HCT116 (cell line): ENCODE data around the gene BBS10. TPM values are rescaled to one million over a fixed set of nuclear protein-coding genes. Genes with fewer than 3 reads are reported as not detected.

ENCODE experiments used
- ATAC-seq: fragments of 200-7000 bp; cut with Tn5 transposase; 2 replicates; pipeline ENCODE4 v1.9.1; 2020; ENCODE audit warnings: mild to moderate bottlenecking, moderate library complexity
- BruUV-seq: library from RNA; stranded (reverse); fragments of 400-500 nt; replicated peaks from 2 replicates; lab custom pipeline; 2021; lab: Mats Ljungman, UMichigan
- CTCF ChIA-PET: fragments of 300-600 bp; sonication (Branson Sonifier 250); formaldehyde crosslinking; loops from one replicate; lab custom pipeline; 2021; ENCODE audit warnings: antibody characterized with exemption; lab: Charles Lee
- POLR2A ChIA-PET: fragments of 300-600, 350-600 bp; sonication (Branson Sonifier 250); formaldehyde crosslinking; loops from one replicate; lab custom pipeline; 2021; ENCODE audit warnings: antibody characterized with exemption; lab: Charles Lee
- RAD21 ChIA-PET, 2 experiments: fragments of 300-600 bp; sonication (Branson Sonifier 250); formaldehyde crosslinking; loops; one replicate each; lab custom pipeline; 2023; ENCODE audit warnings: low total read pairs in 2 of 2; ENCODE audit not compliant: uncharacterized antibody in 2 of 2, unreplicated experiment in 2 of 2, low non-redundant PET in 1 of 2; lab: Charles Lee
- DNase-seq: peaks from one replicate; pipeline ENCODE4 v3.0.0-alpha.2; 2010; ENCODE audit warnings: low read depth, low spot score
- H2AFZ ChIP-seq: fragments of 200-600 bp; shearing (Covaris generic), sonication (generic); 2 replicates; pipeline ENCODE4 v1.6.1; 2017; ENCODE audit warnings: low read depth, mixed run types, mixed read lengths, antibody characterized with exemption, low read length; ENCODE audit not compliant: poor library complexity, severe bottlenecking
- H3K27ac ChIP-seq: 2 replicates; pipeline ENCODE4 v1.5.1; 2012; ENCODE audit warnings: low read depth, low read length
- H3K27me3 ChIP-seq: fragments of 200-600 bp; sonication (generic); 2 replicates; pipeline ENCODE4 v1.6.1; 2016; ENCODE audit warnings: mixed run types, low read length, mixed read lengths; ENCODE audit not compliant: insufficient read depth
- H3K36me3 ChIP-seq, 2 experiments: fragments of 200-500 bp in 1 of 2; fragments of 200-600 bp in 1 of 2; sonication (Bioruptor generic) in 1 of 2; sonication (generic) in 1 of 2; 2 replicates each; pipeline versions ENCODE4 v1.5.1 to v1.6.1; 2014 to 2016; ENCODE audit warnings: low read length in 2 of 2, inconsistent platforms in 1 of 2, mixed read lengths in 1 of 2, mixed run types in 1 of 2; ENCODE audit not compliant: insufficient read depth in 2 of 2, control insufficient read depth in 1 of 2
- H3K4me1 ChIP-seq, 2 experiments: fragments of 200-600 bp in 1 of 2; sonication (generic) in 1 of 2; 2 replicates each; pipeline versions ENCODE4 v1.5.1 to v1.6.1; 2012 to 2017; ENCODE audit warnings: low read length in 2 of 2, inconsistent platforms in 1 of 2, mild to moderate bottlenecking in 1 of 2, mixed read lengths in 1 of 2, mixed run types in 1 of 2, moderate library complexity in 1 of 2; ENCODE audit not compliant: insufficient read depth in 2 of 2, control insufficient read depth in 1 of 2
- H3K4me2 ChIP-seq: fragments of 200-600 bp; sonication (generic); 2 replicates; pipeline ENCODE4 v1.6.1; 2017; ENCODE audit warnings: mixed run types, low read length, mixed read lengths
- H3K4me3 ChIP-seq, 2 experiments: fragments of 200-600 bp in 1 of 2; sonication (generic) in 1 of 2; replicated peaks in 1 of 2; 2 replicates each; pipeline ENCODE4 v1.5.1; 2011 to 2016; ENCODE audit warnings: low read length in 2 of 2, control low read depth in 1 of 2, low read depth in 1 of 2, mild to moderate bottlenecking in 1 of 2, mixed read lengths in 1 of 2, mixed run types in 1 of 2
- H3K79me2 ChIP-seq: fragments of 200-600 bp; sonication (generic); 2 replicates; pipeline ENCODE4 v1.6.1; 2017; ENCODE audit warnings: mild to moderate bottlenecking, mixed run types, low read length, moderate library complexity, mixed read lengths; ENCODE audit not compliant: insufficient read depth
- H3K9ac ChIP-seq: fragments of 200-600 bp; sonication (generic); 2 replicates; pipeline ENCODE4 v1.6.1; 2016; ENCODE audit warnings: low read length, mixed read lengths
- H3K9me2 ChIP-seq: fragments of 200-600 bp; sonication (generic), shearing (Covaris generic); 2 replicates; pipeline ENCODE4 v1.6.1; 2017; ENCODE audit warnings: mixed run types, mild to moderate bottlenecking, moderate library complexity; ENCODE audit not compliant: insufficient read depth
- H3K9me3 ChIP-seq, 2 experiments: fragments of 200-500 bp in 1 of 2; fragments of 200-600 bp in 1 of 2; sonication (Bioruptor generic) in 1 of 2; sonication (generic) in 1 of 2; 2 replicates each; pipeline ENCODE4 v1.6.1; 2014 to 2017; ENCODE audit warnings: low read length in 2 of 2, mixed read lengths in 2 of 2, inconsistent platforms in 1 of 2, low read depth in 1 of 2, mild to moderate bottlenecking in 1 of 2, mixed run types in 1 of 2, moderate library complexity in 1 of 2; ENCODE audit not compliant: control insufficient read depth in 1 of 2, insufficient read depth in 1 of 2
- H4K20me1 ChIP-seq: fragments of 200-600 bp; sonication (generic), shearing (Covaris generic); 2 replicates; pipeline ENCODE4 v1.6.1; 2017; ENCODE audit warnings: mixed run types, mild to moderate bottlenecking, moderate library complexity; ENCODE audit not compliant: insufficient read depth
- ATF3 ChIP-seq: IDR thresholded peaks from 2 replicates; pipeline ENCODE4 v1.6.1; 2012
- CBX3 ChIP-seq: IDR thresholded peaks from 2 replicates; pipeline ENCODE4 v1.6.1; 2012; ENCODE audit warnings: low read depth
- CEBPB ChIP-seq: IDR thresholded peaks from 2 replicates; pipeline ENCODE4 v1.6.1; 2012; ENCODE audit warnings: low read depth
- CTCF ChIP-seq, 3 experiments: fragments of 200-600 bp in 1 of 3; sonication (generic) in 1 of 3; IDR thresholded peaks in 2 of 3; conservative IDR thresholded peaks in 1 of 3; 2 replicates each; pipeline ENCODE4 v1.5.1; 2012 to 2017; ENCODE audit warnings: low read depth in 2 of 3, low read length in 2 of 3, antibody characterized with exemption in 1 of 3, borderline replicate concordance in 1 of 3, control low read depth in 1 of 3, mild to moderate bottlenecking in 1 of 3, mixed read lengths in 1 of 3, mixed run types in 1 of 3, moderate library complexity in 1 of 3; ENCODE audit not compliant: insufficient read depth in 1 of 3
- EGR1 ChIP-seq: IDR thresholded peaks from 2 replicates; pipeline ENCODE4 v1.6.1; 2012; ENCODE audit warnings: low read depth
- EZH2 ChIP-seq: fragments of 200-600 bp; sonication (generic); IDR thresholded peaks from 2 replicates; pipeline ENCODE4 v1.6.1; 2017; ENCODE audit warnings: antibody characterized with exemption, mixed run types
- EZH2phosphoT487 ChIP-seq: fragments of 200-600 bp; IDR thresholded peaks from 2 replicates; pipeline ENCODE4 v1.6.1; 2018; ENCODE audit warnings: antibody characterized with exemption, borderline replicate concordance
- FOSL1 ChIP-seq: IDR thresholded peaks from 2 replicates; pipeline ENCODE4 v1.6.1; 2012; ENCODE audit warnings: low read depth
- JUND ChIP-seq: IDR thresholded peaks from 2 replicates; pipeline ENCODE4 v1.6.1; 2012
- MAX ChIP-seq: IDR thresholded peaks from 2 replicates; pipeline ENCODE4 v1.6.1; 2012
- POLR2A ChIP-seq: IDR thresholded peaks from 2 replicates; pipeline ENCODE4 v1.7.0; 2011; ENCODE audit warnings: borderline replicate concordance; ENCODE audit not compliant: insufficient read depth, insufficient read length; ENCODE audit errors: extremely low read depth
- POLR2AphosphoS5 ChIP-seq: IDR thresholded peaks from 2 replicates; pipeline ENCODE4 v1.6.1; 2011; ENCODE audit warnings: mild to moderate bottlenecking, low read depth, low read length, moderate library complexity
- RAD21 ChIP-seq: IDR thresholded peaks from 2 replicates; pipeline ENCODE4 v1.6.1; 2012; ENCODE audit warnings: low read depth, mild to moderate bottlenecking
- SIN3A ChIP-seq: IDR thresholded peaks from 2 replicates; pipeline ENCODE4 v1.6.1; 2012; ENCODE audit warnings: low read depth
- SP1 ChIP-seq: IDR thresholded peaks from 2 replicates; pipeline ENCODE4 v1.6.1; 2012; ENCODE audit warnings: low read depth
- SRF ChIP-seq: IDR thresholded peaks from 2 replicates; pipeline ENCODE4 v1.6.1; 2012; ENCODE audit warnings: low read depth
- TCF7L2 ChIP-seq: IDR thresholded peaks from 2 replicates; pipeline ENCODE4 v1.7.0; 2011; ENCODE audit warnings: borderline replicate concordance, inconsistent platforms; ENCODE audit not compliant: insufficient read depth, insufficient read length; ENCODE audit errors: extremely low read depth
- ZBTB33 ChIP-seq: IDR thresholded peaks from 2 replicates; pipeline ENCODE4 v1.6.1; 2011; ENCODE audit warnings: mild to moderate bottlenecking, low read length, moderate library complexity; ENCODE audit not compliant: insufficient replicate concordance; ENCODE audit errors: extremely low read depth
- ZFX ChIP-seq: fragments of 450-650 bp; IDR thresholded peaks from 2 replicates; pipeline ENCODE4 v1.6.1; 2017
- ZNF274 ChIP-seq: fragments of 200-500 bp; sonication (Bioruptor generic); IDR thresholded peaks from 2 replicates; pipeline ENCODE4 v1.6.1; 2014; ENCODE audit warnings: mild to moderate bottlenecking, low read depth, low read length, inconsistent platforms
- intact Hi-C: fragments of 100-400 bp; cut with micrococcal nuclease; formaldehyde crosslinking; loops from 2 replicates; pipeline ENCODE4 v1.10.0; 2022
- total RNA-seq: library from RNA; stranded (reverse); gene quantifications from one replicate; pipeline ENCODE4 v1.2.1, GENCODE V29; 2021; ENCODE audit not compliant: unreplicated experiment

BBS10 gene
- total RNA-seq, 1 experiment from 2014 or later, result 27.1 TPM

- RAD21 ChIA-PET, result no interaction called here
- Histone ChIP-seq H3K9ac (0 out of 2 replicates have a peak overlapping the region, but pooled peaks have one; percentile 21), H3K4me1 (peaks cover 21 to 48% of the 10 kb centered on the region in 2 experiments), H3K27ac (peak overlapping the region; percentile 87), H3K36me3 (no peaks in the 10 kb centered on the region), H3K9me3 (no peaks in the 10 kb centered on the region), H4K20me1 (no peaks in the 10 kb centered on the region), H2AFZ (no peak overlapping the region), H3K4me3 (no peak overlapping the region), H3K27me3 (no peaks in the 10 kb centered on the region), H3K79me2 (no peaks in the 10 kb centered on the region), H3K9me2 (no peaks in the 10 kb centered on the region), H3K4me2 (peak overlapping the region; percentile 45)
- peak; percentile 12; the same call in 1 of the 2 replicates for ATAC-seq
- TF ChIP-seq ZBTB33 (no peak), SP1 (no peak), SRF (no peak), POLR2A (no peak), TCF7L2 (no peak), ATF3 (no peak), ZNF274 (no peak), EGR1 (no peak), POLR2AphosphoS5 (no peak), RAD21 (no peak), JUND (no peak), SIN3A (no peak), CBX3 (no peak), MAX (no peak), CTCF (IDR thresholded peaks at IDR 0.05 in 2 of 3, conservative IDR thresholded peaks at IDR 0.05 in 1 of 3; ENCODE audit: borderline replicate concordance in 1 of 3, insufficient read depth in 1 of 3, low read depth in 2 of 3, low read length in 2 of 3) (no peak), EZH2 (no peak), CEBPB (no peak), FOSL1 (no peak), ZFX (no peak), EZH2phosphoT487 (no peak)
- intact Hi-C loops, result loop anchor here (1.0 to 5.0 kb wide), 3 partner anchors 602 to 692 kb away; no protein-coding TSS in a partner anchor
- POLR2A ChIA-PET, result interaction anchor here (1.0 to 1.1 kb wide), 2 partner anchors 19 to 671 kb away, joined by 4 read pairs; partner anchors contain the start of gene BBS10
- TSS peak; percentile 97 for BruUV-seq
- no peak for DNase-seq
- CTCF ChIA-PET, result no interaction called here
Observed at GRCh38 chr12:76329606-76330005, 18.6 kb downstream of the BBS10 start.
